Type B pancreatic cell (in vitro differentiated cells): Measurements from ENCODE around the gene STARD7. TPM values are rescaled to one million over a fixed set of nuclear protein-coding genes. Genes with fewer than 3 reads are reported as not detected.
"Not testable (repeated sequence)": the region's sequence is repeated elsewhere in the genome, so short reads cannot be mapped to it uniquely, and the experiment has no call there.

ENCODE experiments used
- DNase-seq: peaks from one replicate; pipeline ENCODE4 v3.0.0; 2021; ENCODE audit warnings: mixed read lengths; ENCODE audit not compliant: unreplicated experiment; ENCODE audit errors: extremely low spot score
- H3K27ac Mint-ChIP-seq: 2 replicates; pipeline ENCODE4 v1.8.0; 2021; ENCODE audit warnings: mild to moderate bottlenecking, mixed read lengths
- H3K27me3 Mint-ChIP-seq: 2 replicates; pipeline ENCODE4 v1.8.0; 2021; ENCODE audit warnings: mixed read lengths
- H3K36me3 Mint-ChIP-seq: 2 replicates; pipeline ENCODE4 v1.8.0; 2021; ENCODE audit warnings: mixed read lengths
- H3K4me1 Mint-ChIP-seq: one replicate; pipeline ENCODE4 v1.8.0; 2021; ENCODE audit warnings: mixed read lengths; ENCODE audit not compliant: unreplicated experiment
- H3K4me3 Mint-ChIP-seq: 2 replicates; pipeline ENCODE4 v1.8.0; 2021; ENCODE audit warnings: mild to moderate bottlenecking, mixed read lengths
- H3K9me3 Mint-ChIP-seq: 2 replicates; pipeline ENCODE4 v1.8.0; 2021; ENCODE audit warnings: mixed read lengths
- CTCF ChIP-seq: fragments of 200-600 bp; sonication (generic); conservative IDR thresholded peaks from 2 replicates; pipeline ENCODE4 v1.5.0; 2021; ENCODE audit warnings: antibody characterized with exemption, mild to moderate bottlenecking
- total RNA-seq: library from RNA; stranded (reverse); gene quantifications from 2 replicates; pipeline ENCODE4 v1.2.1, GENCODE V29; 2021; ENCODE audit warnings: low replicate concordance

STARD7 gene
- total RNA-seq, 1 donor from 2014 or later: 146 TPM

DNA sequence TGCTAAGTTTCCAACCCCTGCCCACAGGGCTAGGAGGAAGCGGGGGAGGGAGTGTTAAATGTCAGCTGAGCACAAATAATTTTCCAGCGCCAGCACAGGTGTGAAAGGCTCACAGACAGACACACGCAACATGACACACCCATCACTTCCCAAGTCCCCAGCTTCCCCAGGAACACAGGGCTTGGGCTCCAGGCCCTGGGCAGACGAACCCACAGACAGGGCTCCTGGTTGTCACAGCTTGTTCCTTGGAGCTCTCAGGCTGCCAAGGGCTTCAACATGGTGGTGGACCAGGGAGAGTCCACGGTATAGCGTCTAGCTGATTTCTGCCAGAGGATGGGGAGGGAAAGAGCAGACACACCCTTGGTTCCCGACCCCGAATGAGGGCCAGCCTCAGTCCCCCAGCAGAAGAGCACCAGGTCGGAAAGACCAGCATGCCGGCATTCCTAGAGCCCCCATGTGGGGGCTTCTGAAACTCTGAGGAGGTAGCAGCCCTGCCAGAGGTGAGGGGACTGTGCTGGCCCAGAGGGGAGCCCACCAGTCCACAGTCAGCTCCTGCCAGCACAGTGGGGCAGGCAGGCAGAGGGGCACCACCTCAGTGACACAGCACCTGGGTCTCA is 65.3 kb downstream of the STARD7 start:
- Mint-ChIP-seq H3K4me3 (peak overlapping the region; percentile 49), H3K4me1 (peaks cover 5% of the 10 kb centered on the region), H3K27ac (no peak overlapping the region), H3K9me3 (no peaks in the 10 kb centered on the region), H3K27me3 (peaks cover 21% of the 10 kb centered on the region), H3K36me3 (no peaks in the 10 kb centered on the region)
- TF ChIP-seq CTCF: no peak
- DNase-seq: no peak

DNA sequence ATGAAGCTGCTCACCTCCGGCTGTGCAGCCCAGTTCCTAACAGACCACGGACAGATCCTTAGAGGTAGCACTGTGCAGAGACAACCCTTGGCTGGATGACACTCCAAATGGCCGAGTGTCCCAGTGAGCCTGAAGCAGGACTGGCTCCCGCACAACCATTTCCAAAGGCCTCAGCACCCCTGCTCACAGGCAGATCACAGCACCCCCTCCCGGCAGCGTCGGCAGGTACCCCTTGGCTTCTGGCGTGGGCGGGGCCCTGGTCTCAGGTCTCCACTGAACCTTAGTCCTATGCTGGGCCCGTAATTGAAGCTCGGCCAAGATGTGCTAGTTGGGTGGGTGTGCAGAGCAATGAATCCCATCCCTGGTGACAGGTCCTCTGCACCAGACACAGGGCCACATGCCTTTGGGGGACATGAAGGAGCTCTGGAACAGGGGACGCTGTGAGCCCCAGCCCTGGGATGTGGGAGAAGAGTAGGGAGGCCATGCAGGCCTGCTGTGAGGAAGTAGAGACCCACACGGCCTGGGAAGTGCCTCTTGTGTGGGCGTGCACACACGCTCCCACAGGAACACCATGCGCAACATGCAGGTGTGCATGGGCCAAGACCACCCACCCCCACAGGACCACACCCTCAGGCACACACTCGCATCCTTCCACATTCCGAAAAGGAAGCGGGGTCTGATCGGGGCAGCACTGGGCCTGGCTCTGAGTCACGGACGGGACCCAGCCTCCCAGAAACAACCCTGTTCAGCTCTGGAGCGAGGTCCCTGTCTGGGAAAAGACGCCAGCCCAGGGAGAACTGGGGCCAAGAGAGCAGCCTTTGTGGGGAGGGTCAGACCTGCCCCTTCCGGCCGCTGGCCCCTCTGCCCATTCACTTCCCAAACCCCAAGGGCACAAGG is 66.2 kb downstream of the STARD7 start:
- Mint-ChIP-seq H3K27ac (no peak overlapping the region), H3K4me1 (no peaks in the 10 kb centered on the region), H3K9me3 (no peaks in the 10 kb centered on the region), H3K4me3 (peak overlapping the region; percentile 20), H3K36me3 (no peaks in the 10 kb centered on the region), H3K27me3 (peaks cover 15% of the 10 kb centered on the region)
- no peak for DNase-seq
- no peak for TF ChIP-seq CTCF

DNA sequence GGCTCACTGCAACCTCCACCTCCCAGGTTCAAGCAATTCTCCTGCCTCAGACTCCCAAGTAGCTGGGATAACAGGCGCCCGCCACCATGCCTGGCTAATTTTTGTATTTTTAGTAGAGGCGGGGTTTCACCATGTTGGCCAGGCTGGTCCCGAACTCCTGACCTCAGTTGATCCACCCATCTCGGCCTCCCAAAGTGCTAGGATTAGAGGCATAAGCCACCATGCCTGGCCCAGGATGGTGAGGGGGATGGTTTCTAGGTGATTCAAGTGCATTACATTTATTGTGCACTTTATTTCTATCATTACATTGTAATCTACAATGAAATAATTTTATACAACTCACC is 67.0 kb downstream of the STARD7 start:
- not testable (repeated sequence) for H3K27me3 Mint-ChIP-seq, H3K4me1 Mint-ChIP-seq

DNA sequence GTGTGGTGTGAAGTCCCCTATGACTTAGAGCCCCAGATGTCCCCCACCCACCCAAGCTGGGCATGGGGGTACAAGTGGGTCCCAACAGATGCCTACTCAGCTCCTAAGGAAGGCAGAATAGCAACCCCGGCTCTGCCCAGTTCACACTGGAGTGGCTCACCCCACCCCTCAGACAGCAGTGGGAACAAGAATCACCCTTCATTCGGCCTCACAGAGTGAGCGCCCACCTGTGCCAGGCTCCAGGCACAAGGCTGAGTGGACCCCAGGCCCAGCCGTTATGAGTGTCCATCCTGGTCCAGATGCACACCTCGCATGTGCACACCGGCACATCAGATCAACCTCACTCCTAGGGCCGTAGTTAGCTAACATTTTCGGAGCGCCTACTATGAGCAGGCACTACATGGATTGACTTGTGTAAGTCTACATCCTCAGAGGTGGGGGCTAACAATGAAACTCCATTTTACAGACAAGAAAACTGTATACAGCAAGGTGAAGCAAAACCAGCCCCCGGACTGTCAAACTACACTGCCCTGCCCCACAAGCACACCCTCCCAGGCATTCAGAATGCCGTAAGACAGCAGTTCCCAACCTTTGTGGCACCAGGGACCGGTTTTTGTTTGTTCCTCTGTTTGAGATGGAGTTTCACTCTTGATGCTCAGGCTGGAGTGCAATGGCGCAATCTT is 67.5 kb downstream of the STARD7 start:
- Mint-ChIP-seq H3K4me1 (no peaks in the 10 kb centered on the region), H3K27ac (no peak overlapping the region), H3K36me3 (no peaks in the 10 kb centered on the region), H3K27me3 (peaks cover 9% of the 10 kb centered on the region), H3K4me3 (no peak overlapping the region), H3K9me3 (no peaks in the 10 kb centered on the region)
- DNase-seq: no peak
- no peak for TF ChIP-seq CTCF

More for the DNA sequence above, 67.0 kb downstream of the STARD7 start:
- not testable (repeated sequence) for H3K9me3 Mint-ChIP-seq, H3K36me3 Mint-ChIP-seq, H3K27ac Mint-ChIP-seq, DNase-seq
- H3K4me3 Mint-ChIP-seq: peak overlapping the region; percentile 20

DNA sequence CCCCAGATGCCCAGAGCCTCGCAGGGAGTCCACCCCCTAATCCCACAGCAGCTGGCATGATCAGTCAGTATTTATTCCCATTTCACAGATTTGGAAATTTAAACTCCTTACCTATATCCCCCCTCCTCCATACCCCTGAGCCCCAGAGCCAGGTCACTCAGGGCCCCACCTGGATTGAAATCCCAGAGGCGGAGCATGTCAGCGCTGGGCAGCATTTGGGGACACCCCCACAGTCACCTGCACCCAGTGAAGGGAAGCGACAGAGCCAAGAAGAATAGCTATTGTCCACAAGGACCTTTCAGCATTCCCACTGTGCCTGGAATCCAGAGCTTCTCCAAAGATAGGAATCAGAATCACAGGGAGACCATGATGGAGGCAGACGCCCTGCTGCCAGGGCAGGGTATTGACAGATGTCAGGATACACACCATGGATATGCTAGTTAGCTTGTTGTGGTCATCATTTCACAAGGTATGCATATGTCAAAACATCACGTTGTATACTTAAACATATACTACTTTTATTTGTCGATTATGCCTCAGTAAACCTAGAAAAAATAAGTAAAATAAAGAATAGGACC is 69.4 kb downstream of the STARD7 start:
- DNase-seq: no peak
- Mint-ChIP-seq H3K36me3 (no peaks in the 10 kb centered on the region), H3K9me3 (no peaks in the 10 kb centered on the region), H3K27ac (no peak overlapping the region), H3K4me3 (no peak overlapping the region), H3K27me3 (peaks cover 10% of the 10 kb centered on the region), H3K4me1 (no peaks in the 10 kb centered on the region)
- no peak for TF ChIP-seq CTCF
